GM13977 (cell line): ENCODE measurements around the gene SRRM4.

ENCODE experiments used
- DNase-seq: peaks from one replicate; pipeline ENCODE4 v3.0.0; 2012; ENCODE audit warnings: low spot score
- CTCF ChIP-seq: IDR thresholded peaks from 2 replicates; pipeline ENCODE4 v1.5.1; 2012; ENCODE audit warnings: mild to moderate bottlenecking, control low read depth; ENCODE audit not compliant: insufficient read depth; ENCODE audit errors: extremely low read depth, missing control alignments
- in situ Hi-C: fragments of 300-500 bp; cut with MboI; formaldehyde crosslinking; loops from one replicate; pipeline ENCODE4 v1.12.0; 2022; ENCODE audit warnings: low sequenced_read_pairs, low pct_unique_long_range_greater_than_20kb, mixed read lengths, inconsistent platforms; ENCODE audit not compliant: unreplicated experiment

Gene SRRM4

DNA sequence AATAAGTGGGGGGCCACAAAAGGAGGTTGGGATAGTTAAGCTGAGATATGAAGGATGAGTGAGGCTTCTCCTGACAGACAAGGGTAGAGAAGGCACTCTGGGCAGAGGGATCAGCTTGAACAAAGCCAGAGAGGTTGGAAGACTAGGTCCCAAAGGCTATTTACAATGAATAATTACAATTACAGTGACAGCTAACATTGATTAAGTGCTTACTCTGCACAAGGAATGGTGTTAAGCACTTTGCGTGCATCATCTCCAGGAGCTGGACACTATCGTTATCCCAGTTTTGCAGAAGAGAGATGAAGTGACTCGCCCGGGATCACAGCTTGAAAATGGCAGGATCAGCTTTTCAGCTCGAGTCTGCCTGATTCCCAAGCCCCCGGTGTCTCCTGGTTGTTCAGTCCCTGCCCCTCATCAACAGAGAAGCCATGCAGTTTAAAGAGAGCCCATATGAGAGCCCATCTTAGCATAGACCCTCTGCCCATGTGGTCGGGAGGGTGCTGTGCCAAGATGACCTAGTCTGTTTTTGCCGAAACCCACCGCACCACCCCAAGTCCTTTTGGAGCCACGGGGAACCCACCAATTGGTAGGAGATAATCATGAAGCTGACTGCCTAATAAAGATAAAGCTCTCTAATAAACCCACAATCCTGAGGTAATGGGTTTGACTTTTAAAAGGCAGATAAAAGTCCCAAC lies 107.5 kb downstream of the SRRM4 start:
- no peak for DNase-seq
- in situ Hi-C loops: no loop called here
- no peak for TF ChIP-seq CTCF

DNA sequence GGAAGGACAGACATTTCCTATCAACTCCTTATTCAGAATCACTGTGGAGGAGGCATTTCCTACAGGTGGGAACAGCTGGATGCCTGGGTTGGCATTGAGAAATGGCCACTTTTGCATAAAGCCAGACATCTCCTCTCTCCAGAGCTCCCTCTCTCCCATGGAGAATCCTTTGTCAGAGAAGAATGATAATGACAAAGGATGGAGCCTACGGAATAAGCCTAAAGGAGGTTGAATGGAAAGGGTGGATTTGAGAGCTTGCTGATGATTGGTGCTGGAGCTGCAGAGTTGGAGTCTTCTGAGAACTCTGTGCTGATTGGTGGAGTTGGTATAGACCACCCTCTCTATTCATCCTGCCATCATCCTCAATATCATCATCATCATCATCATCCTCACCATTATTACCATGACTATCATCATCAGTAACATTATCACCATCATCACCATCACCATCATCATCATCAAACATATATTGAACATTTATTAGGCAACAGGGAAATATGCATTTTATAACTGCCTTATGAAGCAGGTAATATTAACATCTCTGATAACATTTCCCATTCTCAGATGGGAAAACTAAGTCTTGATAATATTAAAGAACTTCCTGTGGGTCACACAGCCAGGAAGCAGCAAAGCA lies 108.2 kb downstream of the SRRM4 start:
- no peak for TF ChIP-seq CTCF
- no peak for DNase-seq
- in situ Hi-C loops: no loop called here

DNA sequence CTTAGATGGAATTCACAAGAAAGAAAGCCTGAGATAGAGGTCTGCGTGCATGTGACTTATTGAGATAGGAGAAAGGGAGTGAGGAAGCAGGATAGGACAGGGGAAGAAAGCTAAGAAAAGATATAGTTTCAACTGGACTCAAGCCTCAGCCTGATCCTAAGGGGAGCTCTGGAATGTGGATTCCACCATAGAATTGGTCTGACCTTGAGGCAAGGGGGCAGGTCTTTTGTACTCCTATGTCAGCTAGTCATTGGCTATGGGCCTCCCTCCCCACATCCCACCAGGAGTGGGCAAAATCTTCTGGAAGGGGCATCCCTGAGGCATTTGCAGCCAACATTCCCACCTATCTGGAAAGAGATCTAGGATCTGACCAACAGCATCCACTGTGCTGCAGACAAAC lies 108.9 kb downstream of the SRRM4 start:
- no peak for TF ChIP-seq CTCF
- no peak for DNase-seq
- in situ Hi-C loops: no loop called here

GRCh38 chr12:119090865-119091264 lies 109.5 kb downstream of the SRRM4 start:
- no peak for DNase-seq
- in situ Hi-C loops: no loop called here
- no peak for TF ChIP-seq CTCF

- in situ Hi-C loops: no loop called here
- no peak for DNase-seq
- TF ChIP-seq CTCF: no peak
Measured at GRCh38 chr12:119096429-119097202, 115.3 kb downstream of the SRRM4 start.

DNA sequence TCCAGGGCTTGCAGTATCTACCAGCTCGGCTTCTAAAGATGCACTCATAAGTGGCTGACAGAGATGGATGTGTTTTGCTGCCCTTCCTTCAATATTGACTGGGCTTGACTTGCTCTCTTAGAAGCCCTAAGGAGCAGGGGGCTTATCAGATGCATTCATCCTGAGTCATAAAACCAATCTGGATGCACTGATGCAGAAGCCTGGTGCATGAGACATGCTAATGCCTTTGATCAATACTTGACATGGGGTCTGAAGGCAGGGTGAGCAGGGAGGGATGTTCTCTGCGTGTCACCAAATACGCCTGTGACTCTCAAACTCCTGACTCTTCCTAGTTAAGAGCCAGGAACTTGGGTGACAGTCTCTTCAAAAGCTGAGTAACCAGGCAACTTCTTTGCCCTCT lies 119.6 kb downstream of the SRRM4 start:
- no peak for DNase-seq
- in situ Hi-C loops: loop anchor here (25.0 kb wide), 1 partner anchor 311 kb away; no protein-coding TSS in a partner anchor
- no peak for TF ChIP-seq CTCF
